NCI-H460 (cell line): ENCODE results near the gene NLGN4X. TPM values are rescaled to one million over a fixed set of nuclear protein-coding genes. Genes with fewer than 3 reads are reported as not detected.

Experiments used
- DNase-seq: peaks from one replicate; pipeline ENCODE4 v3.0.0-alpha.2; 2016; ENCODE audit warnings: low read depth; ENCODE audit errors: extremely low read depth
- polyA plus RNA-seq: library from polyadenylated mRNA; depleted of rRNA; stranded (reverse); fragments of >200 nt; gene quantifications from 2 replicates; pipeline ENCODE4 v1.2.3, GENCODE V29; 2014; cell fraction: nucleus; rRNA removed
- total RNA-seq: library from RNA; depleted of rRNA; stranded (reverse); fragments of >200 nt; shearing (Covaris generic); gene quantifications from 2 replicates; pipeline ENCODE4 v1.2.3, GENCODE V29; 2014; rRNA removed

The NLGN4X gene
- total RNA-seq, result not detected in 2 replicates
- not detected in 2 replicates for polyA plus RNA-seq

GRCh38 chrX:6228720-6229119 lies at the start of gene NLGN4X:
NLGN4X (minus strand) TSS chrX:6228867; CDS start chrX:6151466, 77,401 bp downstream.
- DNase-seq, result no peak

GRCh38 chrX:6266041-6266440 lies 37.4 kb upstream of the NLGN4X start:
- no peak for DNase-seq

GRCh38 chrX:6262959-6263358 lies 34.3 kb upstream of the NLGN4X start:
- no peak for DNase-seq

GRCh38 chrX:6257025-6257424 lies 28.4 kb upstream of the NLGN4X start:
- no peak for DNase-seq

GRCh38 chrX:6244666-6245065 lies 16.0 kb upstream of the NLGN4X start:
- DNase-seq, result no peak

- DNase-seq, result no peak
These were observed 9.9 kb upstream of the NLGN4X start for GRCh38 chrX:6238576-6238975.

GRCh38 chrX:6227935-6228334 lies 732 bp downstream of the NLGN4X start:
- no peak for DNase-seq

GRCh38 chrX:6227453-6227835 lies 1.2 kb downstream of the NLGN4X start:
- no peak for DNase-seq

GRCh38 chrX:6226596-6227452 lies 1.8 kb downstream of the NLGN4X start:
- DNase-seq, result no peak

- no peak for DNase-seq
These were observed 2.6 kb downstream of the NLGN4X start for GRCh38 chrX:6225911-6226595.

- no peak for DNase-seq
These were observed 3.3 kb downstream of the NLGN4X start for GRCh38 chrX:6225288-6225910.

GRCh38 chrX:6223516-6223915 lies 5.2 kb downstream of the NLGN4X start:
- DNase-seq, result no peak

GRCh38 chrX:6210230-6210629 lies 18.4 kb downstream of the NLGN4X start:
- DNase-seq, result no peak

- DNase-seq, result no peak
These were observed 25.0 kb downstream of the NLGN4X start for GRCh38 chrX:6203462-6204215.

- DNase-seq, result no peak
These were observed 29.2 kb downstream of the NLGN4X start for GRCh38 chrX:6199486-6199885.

- no peak for DNase-seq
These were observed 41.4 kb downstream of the NLGN4X start for GRCh38 chrX:6187256-6187655.

GRCh38 chrX:6184900-6185515 lies 43.7 kb downstream of the NLGN4X start:
- no peak for DNase-seq

GRCh38 chrX:6175914-6176313 lies 52.8 kb downstream of the NLGN4X start:
- DNase-seq, result no peak

GRCh38 chrX:6170424-6170823 lies 58.2 kb downstream of the NLGN4X start:
- DNase-seq, result no peak

GRCh38 chrX:6169407-6169806 lies 59.3 kb downstream of the NLGN4X start:
- DNase-seq, result no peak
